DMS153 (cell line): ENCODE data around the gene MBNL3.
A peak's percentile ranks its signal among the peaks of the same experiment; 100 is the strongest.

Experiments
- DNase-seq: peaks from one replicate; lab custom pipeline; 2025; lab: John Stamatoyannopoulos, UW

Gene MBNL3, protein sequence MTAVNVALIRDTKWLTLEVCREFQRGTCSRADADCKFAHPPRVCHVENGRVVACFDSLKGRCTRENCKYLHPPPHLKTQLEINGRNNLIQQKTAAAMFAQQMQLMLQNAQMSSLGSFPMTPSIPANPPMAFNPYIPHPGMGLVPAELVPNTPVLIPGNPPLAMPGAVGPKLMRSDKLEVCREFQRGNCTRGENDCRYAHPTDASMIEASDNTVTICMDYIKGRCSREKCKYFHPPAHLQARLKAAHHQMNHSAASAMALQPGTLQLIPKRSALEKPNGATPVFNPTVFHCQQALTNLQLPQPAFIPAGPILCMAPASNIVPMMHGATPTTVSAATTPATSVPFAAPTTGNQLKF

DNA sequence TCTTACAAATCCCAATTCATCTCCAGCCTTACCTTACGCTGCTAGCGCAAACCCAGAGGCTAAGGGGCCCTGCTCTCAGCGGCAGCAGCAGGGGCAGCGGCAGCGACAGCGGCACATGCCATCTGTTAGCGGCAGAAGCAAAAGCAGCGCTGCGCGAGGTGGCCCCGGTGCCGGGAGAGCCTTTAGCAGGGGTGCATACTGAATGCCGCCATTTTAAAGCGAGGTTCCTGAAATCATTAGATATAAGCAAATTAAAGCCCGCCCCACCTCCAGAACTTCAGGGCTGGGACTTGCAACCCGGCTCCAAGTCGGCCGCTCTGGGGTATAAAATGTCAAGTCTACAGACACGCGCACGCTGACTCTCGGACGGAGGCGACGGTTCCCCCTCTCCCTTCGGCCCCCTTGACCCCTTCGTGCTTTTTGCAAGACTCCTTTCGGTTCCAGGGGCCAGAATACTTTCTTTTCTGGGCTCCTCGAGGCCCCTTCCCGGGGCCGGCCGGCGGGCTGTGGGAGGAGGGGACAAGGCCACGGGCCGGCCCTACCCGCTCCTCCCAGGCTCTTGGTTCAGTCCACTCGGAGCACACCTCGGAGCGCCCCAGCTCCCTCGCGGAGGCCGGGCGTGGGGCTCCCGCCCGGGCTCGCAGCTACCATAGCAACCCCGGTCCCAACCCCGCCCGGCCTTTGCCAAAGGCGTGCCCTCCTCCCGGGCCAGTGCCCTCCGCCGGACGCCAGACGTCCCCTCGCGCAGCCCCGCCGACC lies at the start of gene MBNL3:
Gene MBNL3 (minus strand): TSS at position 220 of the 759 bp plus-strand sequence. CDS start 49,427 bp downstream, outside the sequence.
- peak; percentile 79 for DNase-seq

DNA sequence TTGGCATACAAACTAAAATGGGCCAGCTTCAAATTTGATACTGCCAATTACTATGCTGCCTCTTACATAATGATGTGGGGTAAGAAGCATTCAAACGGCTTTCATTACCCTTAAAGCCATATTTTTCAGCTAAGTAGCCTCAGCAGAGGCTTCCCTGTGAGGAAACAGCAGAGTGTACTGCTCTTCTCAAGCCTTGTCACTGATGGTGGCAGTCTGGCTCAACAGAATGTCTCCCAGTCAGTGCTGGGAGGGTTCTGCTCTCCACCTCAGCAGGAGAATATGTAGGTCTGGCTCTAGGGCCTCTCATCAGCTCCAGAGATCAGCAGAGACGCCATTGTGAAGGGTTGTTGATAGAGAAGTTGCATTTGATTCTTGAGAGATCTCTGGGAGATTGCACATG lies 44.6 kb upstream of the MBNL3 start:
- DNase-seq = no peak

DNA sequence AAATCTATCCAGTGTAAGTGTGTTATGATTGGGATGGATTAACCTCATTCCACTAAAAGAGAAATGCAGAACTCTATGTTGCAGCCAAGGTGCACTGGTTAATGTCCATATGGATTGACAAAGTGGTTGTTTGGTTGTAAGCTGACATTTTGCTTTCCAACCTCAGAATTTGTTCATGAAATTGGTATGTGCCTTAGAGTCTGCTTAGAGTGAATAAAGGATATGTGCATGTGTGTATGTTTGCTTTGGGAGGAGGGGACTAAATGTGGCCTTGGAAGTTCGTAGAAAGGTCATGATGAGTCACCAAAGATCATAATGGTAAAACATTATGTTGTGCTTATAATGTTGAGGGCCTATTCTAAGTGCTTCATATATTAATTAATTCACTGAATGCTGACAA lies 44.1 kb upstream of the MBNL3 start:
- DNase-seq = no peak

DNA sequence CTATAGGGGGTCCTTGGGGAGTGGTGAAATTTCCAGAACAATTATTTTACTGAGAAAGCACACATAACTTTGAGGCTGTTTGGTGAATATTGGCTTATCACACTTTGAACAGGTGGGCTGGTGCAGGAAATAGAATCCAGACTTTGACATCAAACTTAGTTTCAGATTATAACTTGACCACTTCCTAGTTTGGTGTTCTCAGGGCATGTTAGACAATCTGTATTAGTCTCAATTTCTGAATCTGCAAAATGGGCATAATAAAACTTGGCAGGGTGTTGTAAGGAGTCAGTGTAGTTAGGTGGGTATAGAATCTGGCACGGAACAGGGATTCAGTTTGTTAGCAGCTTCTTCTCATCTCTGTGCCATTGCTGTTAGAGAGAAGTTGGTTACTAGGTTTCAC lies 43.3 kb upstream of the MBNL3 start:
- DNase-seq = no peak

DNA sequence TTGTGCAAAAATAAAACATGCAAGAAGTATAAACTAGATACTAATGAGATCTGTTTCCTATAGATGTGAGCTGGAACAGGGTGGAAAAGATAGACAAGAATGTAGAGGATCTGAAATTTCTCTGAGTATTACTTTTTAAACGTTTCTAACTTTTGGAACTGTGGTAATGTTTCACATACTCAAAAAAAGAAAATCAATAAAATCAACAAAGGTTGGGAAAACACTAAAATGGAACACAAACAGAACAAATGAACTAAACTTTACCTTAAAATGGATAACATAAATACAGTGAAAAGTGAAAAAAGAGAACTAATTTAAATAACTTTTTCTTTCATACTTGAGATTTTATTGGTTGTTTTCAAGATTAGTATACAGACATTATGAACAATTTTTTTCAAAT lies 32.0 kb upstream of the MBNL3 start:
- DNase-seq = no peak

DNA sequence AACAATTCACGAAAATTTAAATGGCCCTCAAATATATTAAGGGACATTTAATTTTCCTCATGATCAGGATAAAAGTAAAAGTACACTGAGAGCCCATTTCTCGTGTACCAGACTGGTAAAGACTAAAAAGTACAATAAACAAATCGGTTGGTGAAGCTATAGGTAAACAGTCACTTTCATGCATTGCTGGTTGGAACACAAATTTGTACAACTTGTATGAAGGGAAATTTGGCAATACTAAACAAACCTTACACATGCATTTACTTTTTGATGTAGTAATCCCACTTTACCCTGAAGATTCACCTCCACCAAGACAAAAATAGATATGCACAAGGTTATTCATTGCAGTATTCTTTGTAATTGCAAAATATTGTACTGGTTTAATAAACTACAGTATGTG lies 31.4 kb upstream of the MBNL3 start:
- no peak for DNase-seq

DNA sequence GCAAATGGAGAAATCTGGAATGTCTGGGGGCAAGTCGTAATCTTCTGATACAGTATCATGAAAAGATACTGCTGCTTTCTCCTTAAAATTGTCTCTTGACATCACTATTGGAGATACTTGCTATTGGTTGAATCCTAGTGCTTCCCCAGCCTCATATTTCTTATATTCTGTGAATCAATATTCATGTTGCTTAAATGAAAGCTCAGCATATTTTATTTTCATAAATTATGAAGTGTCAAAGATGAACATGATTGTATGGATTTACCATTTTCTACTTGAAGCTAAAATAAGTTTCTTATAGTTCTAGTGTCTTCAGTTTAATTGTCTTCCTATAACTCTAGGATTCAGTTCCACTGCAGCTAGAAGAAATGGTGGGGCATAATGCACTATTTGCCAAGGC lies 29.6 kb upstream of the MBNL3 start:
- DNase-seq = no peak

DNA sequence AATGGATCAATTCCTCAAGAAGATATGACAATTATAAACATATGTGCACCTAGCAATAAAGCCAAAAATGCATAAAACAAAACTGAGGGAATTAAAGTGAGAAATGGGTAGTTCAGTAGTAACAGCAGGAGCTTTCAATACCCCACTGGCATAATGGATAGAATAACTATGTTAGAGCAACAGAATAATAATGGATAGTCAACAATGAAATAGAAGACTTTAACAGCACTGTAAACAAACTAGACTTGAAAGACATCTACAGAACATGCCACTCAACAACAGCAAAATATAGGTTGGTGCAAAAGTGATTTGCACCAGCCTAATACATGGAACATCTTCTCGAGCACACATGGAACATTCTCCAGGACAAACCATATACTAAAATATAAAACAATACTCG lies 20.0 kb upstream of the MBNL3 start:
- DNase-seq = no peak

- no peak for DNase-seq
Measured at GRCh38 chrX:132505116-132505515, 16.3 kb upstream of the MBNL3 start.

DNA sequence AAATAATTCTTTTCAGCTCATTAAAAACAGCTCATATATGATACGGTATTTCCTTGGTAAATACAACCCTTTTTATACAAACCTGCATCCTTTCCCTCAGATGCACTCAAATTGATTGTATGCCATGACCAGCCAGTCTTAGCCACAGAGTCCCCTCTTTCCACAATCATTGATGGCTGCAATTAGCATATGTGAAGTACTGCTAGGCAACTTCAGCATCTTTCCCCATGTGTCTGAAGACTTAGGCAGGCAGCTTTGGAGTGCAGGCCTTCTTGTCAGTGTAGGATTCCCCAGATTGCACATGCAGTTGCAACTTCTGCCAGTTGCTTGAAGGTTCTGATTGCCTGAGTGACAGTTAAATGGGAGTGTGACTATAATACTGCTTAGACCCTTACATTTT lies 15.6 kb upstream of the MBNL3 start:
- DNase-seq = no peak

DNA sequence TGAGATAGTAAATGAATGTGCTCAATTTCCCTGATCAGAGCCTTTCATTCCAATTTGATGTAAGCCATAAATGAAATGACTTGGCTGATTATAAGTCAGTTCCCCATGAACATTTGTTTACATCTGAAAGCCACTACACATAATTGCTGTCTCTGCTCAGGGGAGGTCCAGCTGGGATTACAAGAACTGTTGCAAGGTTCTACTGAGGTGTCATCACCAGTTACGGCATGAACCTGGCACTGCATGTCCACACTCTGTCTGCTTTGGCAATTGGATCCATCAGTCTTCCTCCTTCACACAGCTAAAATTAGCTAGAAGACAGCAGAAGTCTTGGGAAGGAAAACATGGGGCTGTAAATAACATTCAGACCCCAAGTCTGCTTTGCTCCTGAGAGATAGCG lies 12.8 kb upstream of the MBNL3 start:
- DNase-seq = no peak

GRCh38 chrX:132497432-132497831 lies 8.6 kb upstream of the MBNL3 start:
- no peak for DNase-seq

DNA sequence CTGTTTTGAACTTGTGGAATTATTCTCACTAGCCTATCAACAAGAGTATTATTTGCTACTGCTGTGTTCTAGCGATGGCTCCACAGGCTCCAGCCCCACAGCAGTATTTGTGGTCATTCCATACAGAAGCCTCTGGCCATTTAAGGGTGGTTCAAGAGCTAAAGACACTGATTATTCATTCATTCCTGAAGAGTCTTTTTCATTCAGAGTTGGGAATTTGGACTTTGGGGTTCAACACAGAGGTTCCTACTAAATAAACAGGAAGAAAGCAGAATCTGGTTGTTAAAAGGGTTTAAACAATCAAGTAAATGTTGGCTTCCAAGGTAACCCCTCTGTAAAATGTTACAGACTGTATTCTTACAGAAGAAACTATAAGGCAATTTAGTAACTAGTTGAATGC lies 4.3 kb upstream of the MBNL3 start:
- DNase-seq = no peak

DNA sequence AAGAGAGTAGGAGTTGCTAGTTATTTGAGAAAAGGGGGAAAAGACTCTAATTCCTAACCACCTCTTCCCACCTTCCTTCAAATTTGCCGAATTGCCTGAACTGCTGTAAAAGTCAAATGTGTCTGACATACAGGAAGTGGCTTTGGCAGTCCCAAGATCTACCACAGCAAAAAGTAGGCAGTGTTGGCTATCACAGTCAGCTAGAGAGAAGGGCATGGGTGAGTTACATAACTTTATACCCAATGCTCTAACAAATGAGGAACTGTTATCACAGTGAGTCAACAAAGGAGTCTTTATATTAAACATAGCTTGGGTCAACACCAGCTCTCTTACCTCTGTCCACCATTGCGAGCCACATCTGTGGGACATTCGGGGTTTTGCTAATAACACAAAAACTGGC lies 2.4 kb upstream of the MBNL3 start:
- DNase-seq = peak; percentile 64

GRCh38 chrX:132489578-132490419 lies 961 bp upstream of the MBNL3 start:
- DNase-seq = peak; percentile 50

DNA sequence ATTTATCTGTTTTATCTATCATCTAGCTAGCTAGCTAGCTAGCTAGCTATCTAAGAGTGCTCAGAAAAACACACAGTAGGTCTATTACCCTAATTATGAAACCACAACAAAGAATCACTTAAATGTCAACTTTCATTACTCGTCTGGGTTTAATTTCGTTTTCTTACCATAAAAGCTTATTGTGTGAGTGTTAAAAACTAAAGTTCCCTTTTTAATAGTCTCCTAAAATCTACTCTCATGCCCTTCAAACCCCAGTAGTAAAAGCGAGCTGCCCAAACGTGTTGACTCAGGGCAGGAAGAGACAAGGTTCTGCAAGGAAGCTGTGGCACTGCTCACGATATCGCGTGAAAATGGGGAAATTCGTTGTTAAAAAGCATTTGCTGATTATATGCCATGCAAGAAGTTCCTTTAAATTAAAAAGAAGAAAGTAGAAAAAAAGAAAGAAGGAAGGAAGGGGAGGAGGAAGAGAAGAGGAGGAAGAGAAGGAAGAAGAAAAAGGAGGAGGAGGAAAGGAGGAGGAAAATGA lies 595 bp downstream of the MBNL3 start:
- DNase-seq = peak; percentile 18

DNA sequence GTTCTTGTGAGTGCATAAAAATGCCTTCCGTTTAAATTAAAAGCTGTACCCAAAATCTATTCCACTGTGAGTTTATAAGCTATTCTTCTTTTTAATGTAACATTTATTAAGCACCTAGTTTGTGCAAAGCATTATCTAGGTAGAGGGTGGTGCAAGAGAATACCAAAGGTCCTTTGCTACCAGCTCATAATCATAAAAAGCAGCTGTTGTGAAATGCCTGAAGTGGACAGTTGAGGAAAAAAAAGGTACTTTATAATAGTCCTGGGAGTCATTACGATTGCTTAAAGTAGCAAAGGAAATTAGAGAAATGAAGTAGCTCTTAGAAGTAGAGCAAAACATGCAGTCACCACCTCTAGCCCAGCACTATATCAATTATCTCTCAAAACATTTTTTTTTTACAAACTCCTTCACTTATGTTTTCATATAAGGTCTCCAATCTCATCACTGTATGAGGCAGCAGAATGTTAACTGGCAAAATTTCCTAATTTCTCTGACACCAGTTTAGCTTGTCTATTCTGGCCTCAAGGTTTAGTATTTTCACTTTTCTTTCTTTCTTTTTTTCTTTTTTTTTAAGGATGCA lies 2.1 kb downstream of the MBNL3 start:
- no peak for DNase-seq

DNA sequence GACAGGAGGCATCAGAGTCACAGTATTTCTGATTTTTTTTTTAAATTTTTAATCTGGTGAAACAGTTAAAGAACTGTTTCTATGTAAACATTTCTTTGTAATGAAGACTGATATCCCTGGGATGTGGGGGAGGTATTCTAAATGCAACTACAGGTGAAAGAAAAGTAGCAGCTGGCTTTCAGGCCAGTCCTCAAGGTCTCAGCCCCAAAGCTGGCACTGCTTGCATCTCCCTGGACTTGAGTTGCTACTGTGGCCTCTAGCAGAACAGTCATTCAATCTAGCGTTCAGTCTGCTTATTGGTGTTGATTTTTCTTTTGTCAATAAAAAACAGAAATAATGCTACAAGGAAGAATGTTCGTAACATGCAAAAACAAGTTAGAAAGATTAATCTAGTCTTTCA lies 4.9 kb downstream of the MBNL3 start:
- DNase-seq = no peak

DNA sequence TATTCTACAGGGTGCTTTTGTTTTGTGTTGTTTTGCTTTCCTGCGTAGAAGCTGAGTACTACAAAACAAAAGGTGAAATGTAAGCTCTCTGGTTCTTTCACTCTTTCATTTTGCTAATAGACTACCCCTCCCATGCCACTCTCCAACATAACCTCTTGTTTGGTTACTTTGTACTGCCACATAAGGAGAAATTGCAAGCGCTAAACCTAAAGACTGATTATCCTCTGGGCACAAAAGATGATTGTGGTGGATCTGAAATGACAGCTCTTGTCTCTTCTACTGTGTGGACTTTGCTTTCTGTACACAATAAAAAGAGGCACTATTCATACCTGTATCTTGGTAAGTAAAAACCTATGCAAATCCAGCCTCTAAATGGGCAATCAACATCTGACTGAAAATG lies 5.3 kb downstream of the MBNL3 start:
- peak; percentile 20 for DNase-seq

- peak; percentile 21 for DNase-seq
Measured at GRCh38 chrX:132482632-132483031, 6.2 kb downstream of the MBNL3 start.

DNA sequence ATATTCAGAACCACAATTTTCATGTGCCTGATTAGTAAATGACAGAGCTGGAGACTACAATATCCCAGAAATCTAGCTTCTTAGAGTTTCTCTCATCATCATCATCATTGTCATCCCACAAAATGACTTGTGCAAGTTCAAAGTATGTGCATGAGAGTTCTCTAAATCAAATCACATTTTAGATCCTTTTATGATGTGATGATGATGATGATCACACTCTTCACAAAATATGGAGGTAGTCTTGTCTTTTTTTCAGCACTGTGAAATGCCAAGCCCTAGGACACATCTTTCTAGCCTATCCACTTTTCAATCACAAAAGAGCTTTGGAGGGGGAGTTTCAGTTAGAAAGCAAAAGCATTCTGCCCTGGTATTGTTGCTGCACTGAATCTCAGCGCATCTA lies 7.4 kb downstream of the MBNL3 start:
- no peak for DNase-seq

- peak; percentile 93 for DNase-seq
Measured at GRCh38 chrX:132480581-132481203, 8.1 kb downstream of the MBNL3 start.
